GM19395 (cell line): ENCODE measurements around the gene PNPLA7.
A peak's percentile ranks its signal among the peaks of the same experiment; 100 is the strongest.
"Not testable (repeated sequence)": the region's sequence is repeated elsewhere in the genome, so short reads cannot be mapped to it uniquely, and the experiment has no call there.

Experiments used
- ATAC-seq: cut with Tn5 transposase; IDR thresholded peaks from one replicate; pipeline ENCODE4 v1.9.1; 2021; ENCODE audit warnings: mild to moderate bottlenecking, moderate library complexity; ENCODE audit not compliant: unreplicated experiment

PNPLA7 gene

DNA sequence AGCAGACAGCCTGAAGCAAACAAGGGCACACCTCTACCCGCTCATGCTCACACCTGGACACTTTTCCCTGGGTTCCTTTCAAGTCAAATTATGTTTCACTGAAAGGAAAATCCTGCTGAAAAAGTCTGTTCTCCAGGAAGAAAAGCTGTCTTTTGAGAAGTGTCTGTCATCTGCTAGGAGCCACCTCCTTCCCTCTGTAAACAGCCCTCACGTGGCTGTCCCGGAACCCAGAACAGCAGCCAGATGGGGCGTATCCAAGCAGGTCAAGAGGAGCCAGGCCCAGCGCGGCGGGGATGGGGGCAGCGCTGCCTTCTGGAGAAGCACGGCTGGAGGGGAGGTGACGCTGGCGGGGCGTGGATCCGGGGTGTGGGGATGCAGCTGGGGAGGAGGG is at the start of gene PNPLA7:
PNPLA7 (minus strand) TSS at position 172 of the 391 bp plus-strand sequence. CDS start 205 bp downstream, outside the sequence.
- ATAC-seq = no peak

DNA sequence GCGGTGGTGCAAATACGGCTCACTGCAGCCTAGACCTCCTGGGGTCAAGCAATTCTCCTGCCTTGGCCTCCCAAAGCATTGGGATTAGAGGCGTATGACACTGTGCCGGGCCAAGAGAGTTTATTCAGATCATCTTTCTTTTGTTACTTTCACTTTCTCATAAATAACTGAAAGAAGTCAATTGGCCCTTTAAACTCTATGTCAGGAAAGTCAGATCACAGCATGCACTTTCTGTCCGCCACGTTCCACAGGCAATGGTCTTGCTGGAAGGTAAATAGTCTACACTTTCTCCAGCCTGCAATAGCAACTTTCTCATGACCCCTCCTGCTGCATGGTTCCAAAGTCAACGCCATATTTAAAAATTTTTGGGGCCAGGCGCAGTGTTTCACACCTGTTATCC is 48.7 kb upstream of the PNPLA7 start:
- no peak for ATAC-seq

DNA sequence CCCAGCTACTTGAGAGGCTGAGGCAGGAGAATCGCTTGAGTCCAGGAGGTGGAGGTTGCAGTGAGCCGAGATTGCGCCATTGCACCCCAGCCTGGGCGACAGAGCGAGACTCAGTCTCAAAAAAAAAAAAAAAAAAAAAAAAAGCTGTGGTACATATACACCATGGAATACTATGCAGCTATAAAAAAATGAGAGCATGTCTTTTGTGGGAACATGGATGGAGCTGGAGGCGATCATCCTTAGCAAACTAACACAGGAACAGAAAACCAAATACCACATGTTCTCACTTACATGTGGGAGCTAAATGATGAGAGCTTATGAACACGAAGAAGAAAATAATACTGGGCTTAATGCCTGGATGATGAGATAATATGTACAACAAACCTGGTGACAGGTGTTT is 46.4 kb upstream of the PNPLA7 start:
- ATAC-seq = not testable (repeated sequence)

DNA sequence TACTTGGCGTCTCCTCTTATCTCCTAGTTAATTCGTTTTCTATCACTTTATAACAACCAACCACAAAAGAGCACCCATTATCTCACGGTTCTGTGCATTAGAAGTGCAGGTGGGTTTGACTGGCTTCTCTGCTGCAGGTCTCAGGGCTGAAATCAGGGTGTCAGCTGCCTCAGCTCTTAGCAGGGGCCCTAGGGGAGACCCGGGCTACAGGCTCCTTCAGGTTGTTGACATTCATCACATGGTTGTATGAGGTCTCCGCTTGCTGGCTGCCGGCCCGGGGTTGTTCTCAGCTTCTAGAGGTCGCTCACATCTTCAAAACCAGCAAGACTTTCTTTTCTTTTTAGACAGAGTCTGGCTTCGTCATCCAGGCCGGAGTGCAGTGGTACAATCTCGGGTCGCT is 43.0 kb upstream of the PNPLA7 start:
- ATAC-seq = no peak

DNA sequence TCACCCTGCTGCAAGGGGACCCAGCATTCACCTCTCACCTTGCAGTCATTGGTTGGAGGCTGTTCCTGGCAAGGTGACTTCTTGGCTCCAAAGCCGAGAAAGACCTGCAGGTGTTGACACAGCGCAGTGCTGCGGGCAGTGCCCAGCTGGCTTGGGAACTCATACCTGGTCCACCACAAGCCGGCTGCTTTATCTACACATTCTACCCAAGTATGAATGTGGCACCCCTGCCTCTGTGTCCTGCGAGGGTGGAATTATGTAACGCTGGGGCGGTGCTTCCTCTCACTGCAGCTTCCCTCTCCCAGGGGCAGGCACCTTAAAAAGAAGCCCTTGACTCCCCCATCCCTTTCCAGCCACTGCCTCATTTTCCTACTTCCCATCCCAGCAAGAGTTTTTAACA is 42.6 kb upstream of the PNPLA7 start:
- ATAC-seq = no peak

DNA sequence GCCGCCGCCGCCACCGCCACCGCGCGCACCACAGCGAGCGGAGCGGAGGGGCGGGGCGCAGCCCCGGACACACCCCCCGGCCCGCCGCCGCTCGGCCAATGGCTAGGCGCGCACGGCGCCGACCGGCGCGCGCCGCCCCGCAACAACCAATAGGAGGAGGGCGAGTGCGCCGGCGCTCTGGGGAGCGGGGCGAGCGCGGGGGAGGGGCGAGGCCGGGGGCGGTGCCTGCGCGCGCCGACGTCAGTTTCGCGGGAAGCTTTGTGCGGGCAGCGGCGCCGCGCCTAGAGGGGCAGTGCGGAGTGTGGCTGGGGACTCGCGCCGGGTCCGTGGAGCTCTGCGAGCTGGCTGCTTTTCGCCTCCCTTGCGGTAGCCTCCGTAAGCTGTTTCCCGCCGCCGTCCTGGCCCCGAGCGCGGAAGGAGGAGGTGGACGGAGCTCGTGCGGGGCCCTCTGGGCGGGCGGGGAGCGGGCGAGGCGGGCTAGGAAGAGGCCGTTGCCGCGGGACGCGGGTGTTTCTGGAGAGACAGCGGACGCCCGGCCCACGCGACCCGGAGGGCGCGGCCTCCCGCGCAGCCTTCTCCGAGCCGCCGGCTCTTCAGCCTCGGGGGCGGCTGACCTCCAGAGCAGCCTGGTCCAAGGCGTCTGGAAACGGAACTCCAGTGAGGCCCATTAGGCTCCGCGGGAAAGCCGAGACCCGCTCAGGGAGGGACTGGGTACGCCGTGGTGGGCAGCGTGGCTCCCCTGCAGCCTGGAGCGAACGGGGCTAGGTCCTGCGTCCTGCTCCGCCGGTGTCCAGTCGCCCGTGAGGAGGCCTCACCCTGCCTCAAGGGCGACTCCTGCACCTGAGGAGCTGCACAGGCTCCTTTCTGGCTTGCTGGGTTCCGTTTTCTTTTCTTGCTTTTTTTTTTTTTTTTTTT is 40.5 kb upstream of the PNPLA7 start, which contains the start of gene ZMYND19:
ZMYND19 (minus strand) TSS at position 44 of the 915 bp plus-strand sequence. CDS start 249 bp downstream, outside the sequence.
- peak; percentile 76 for ATAC-seq

DNA sequence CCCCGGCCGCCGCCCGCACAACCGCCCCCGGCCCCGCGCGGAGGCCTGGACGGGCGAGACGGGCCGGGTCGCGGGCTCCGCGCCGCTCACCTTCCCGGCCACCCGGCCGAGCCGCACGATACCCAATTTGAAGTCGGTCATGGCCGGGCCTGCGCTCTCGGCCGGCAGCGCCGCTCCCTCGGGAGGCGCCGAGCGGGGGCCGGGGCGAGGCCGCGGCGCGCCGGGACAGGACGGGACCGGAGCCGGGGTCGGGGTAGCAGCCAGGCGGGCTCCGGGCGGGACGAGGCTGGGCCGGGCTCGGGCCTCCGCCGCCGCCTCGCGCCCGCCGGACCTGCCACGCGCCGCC is 39.9 kb upstream of the PNPLA7 start:
- peak; percentile 24 for ATAC-seq

DNA sequence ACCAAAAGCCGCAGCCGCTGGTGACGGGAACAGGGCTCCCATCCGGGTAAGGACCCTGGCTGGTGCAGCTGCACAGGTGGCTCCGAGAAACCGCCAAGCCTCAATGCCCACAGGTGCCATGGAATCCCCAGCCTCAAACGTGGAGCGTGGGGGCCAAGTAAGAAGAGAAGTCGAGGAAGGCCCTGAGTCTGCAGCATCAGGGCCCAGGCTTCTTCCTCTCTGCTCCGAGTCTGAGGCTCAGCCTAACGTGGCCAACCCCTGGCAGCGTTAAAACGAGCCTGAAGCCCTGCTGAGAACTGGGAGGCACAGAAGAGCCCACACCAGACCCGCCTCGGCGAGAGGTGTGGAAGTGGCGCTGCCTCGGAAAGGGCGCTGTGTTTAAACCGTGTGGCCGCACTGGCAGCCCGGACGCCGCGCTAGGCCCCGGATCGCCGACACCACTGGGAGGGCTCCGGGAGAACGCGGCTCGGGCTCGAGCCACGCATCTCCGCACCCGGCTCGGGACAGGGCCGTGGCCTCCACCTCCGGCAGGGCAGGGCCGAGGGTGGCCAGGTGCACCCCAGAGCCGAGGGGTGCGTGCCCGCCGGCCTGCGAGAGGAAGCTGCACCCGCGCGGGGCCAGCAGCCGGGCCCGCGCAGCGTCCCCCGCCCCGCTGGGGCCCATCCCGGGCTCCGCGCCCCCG is 39.4 kb upstream of the PNPLA7 start:
- peak; percentile 25 for ATAC-seq

DNA sequence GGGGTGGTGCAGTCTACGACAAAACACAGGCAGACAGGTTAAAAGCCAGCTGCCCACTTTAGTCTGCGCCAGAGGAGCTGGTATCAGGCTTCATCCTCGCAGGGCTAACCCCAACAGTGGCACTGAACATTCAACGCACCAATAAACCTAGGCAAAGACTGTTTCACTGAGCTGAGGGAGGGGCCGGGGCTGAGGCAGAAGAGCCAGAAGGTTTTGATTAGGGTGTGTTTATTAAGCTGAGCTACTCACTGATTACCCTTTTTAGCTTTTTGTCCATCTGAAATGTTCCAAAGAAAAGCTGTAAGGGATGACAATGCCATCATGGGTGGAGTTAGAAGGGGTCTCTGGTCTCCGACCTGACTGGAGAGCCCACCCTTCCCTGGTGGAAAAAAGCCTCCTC is 38.7 kb upstream of the PNPLA7 start:
- ATAC-seq = no peak

DNA sequence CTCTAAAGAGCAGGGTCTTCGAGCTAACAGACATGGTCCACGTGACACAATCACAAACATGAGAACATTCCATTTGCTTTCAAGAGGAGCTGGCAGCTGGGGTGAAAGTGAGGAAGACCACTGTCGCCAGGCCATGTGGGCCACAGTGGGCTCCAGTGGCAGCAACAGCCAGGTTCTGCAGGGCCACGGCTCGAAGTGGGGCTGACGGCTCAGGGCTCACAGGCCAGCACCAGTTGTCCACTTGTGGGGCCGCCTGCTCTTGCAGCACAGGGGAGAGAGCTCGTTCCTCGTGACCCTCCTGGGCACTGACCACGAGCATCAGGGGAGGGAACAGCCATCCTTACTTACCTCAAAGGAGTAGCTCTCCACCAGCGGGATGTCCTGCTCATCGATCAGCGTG is 38.1 kb upstream of the PNPLA7 start:
- no peak for ATAC-seq

DNA sequence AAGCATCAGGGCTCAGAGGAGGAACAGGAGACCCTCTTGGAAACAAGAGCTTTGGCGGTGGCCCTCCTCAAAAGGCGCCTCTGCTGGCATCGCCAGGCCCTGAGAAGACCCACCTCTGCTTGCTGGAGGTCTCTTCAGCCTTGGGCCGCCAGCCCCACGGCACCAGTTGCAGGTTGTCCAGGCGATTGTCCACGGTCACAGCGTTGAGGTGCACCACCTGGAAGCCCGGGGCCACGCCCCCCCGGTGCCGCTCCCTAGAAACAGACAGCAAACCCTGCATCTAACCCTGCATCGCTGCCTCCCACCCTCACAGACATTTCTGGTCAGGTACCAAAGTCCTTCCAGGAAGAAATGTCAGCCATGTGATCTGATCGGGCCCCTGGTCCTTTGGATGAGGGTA is 36.7 kb upstream of the PNPLA7 start:
- no peak for ATAC-seq

DNA sequence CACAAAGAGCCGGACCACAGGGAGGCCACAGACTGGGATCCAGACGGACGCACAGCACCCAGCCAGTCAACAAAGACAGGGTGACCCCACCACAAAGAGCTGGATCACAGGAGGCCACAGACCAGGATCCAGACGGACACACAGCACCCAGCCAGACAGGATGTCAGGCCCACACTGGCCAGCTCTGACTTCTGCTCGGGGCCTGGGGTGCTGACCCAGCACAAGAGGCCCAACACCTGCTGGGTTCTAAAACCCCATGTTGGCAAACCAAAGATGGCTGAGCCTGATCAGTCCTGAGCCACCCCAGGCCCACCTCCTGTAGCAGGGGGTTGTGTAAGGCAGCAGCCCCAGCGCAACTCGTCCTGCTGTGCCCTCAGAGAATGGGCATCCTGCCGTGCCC is 33.8 kb upstream of the PNPLA7 start:
- ATAC-seq = no peak

DNA sequence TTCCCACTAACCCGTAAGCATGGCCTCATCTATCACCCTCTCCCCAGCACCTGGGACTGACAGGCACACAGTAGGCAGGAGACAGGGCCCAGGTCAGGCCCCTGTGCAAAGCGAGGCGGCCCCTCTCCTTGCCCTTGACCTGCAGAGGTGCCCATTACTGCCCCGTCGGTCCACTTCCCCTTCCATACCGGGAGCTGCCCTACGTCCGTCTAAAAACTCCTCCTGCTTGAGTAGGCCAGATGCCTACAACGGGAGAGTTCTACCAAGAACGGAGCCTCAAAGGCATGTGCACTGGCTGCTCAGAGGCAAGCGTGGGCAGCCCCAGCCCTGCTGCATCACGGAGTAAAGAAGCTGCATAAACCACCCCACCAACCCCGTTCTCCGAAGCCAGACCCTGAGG is 33.1 kb upstream of the PNPLA7 start:
- ATAC-seq = no peak

DNA sequence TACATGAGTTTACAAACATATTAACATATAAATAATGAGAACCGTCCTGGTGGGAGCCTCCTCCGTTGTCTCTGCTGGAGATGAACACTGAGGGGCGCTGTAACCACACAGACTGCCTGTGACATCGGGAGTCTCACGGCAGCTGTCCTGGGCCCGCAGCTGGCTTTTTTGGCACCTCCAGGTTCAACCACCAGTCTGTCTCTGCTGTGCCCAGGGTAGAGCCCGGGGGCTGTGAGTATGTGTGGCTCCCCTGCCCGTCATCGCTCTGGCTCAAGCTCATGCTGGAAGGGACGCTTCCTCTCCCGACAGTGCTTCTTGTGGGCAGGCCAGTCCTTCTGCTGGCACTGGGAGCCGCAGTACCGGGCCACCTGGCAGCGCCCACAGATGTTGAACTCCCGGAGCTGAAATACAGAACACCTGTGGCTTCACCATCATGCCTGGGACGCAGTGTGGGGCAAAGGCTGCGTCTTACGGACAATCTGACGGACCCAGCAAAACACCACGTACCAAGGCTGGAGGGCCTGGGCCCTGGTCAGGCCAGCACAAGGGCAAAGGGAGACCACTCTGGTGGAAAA is 32.2 kb upstream of the PNPLA7 start:
- ATAC-seq = no peak

DNA sequence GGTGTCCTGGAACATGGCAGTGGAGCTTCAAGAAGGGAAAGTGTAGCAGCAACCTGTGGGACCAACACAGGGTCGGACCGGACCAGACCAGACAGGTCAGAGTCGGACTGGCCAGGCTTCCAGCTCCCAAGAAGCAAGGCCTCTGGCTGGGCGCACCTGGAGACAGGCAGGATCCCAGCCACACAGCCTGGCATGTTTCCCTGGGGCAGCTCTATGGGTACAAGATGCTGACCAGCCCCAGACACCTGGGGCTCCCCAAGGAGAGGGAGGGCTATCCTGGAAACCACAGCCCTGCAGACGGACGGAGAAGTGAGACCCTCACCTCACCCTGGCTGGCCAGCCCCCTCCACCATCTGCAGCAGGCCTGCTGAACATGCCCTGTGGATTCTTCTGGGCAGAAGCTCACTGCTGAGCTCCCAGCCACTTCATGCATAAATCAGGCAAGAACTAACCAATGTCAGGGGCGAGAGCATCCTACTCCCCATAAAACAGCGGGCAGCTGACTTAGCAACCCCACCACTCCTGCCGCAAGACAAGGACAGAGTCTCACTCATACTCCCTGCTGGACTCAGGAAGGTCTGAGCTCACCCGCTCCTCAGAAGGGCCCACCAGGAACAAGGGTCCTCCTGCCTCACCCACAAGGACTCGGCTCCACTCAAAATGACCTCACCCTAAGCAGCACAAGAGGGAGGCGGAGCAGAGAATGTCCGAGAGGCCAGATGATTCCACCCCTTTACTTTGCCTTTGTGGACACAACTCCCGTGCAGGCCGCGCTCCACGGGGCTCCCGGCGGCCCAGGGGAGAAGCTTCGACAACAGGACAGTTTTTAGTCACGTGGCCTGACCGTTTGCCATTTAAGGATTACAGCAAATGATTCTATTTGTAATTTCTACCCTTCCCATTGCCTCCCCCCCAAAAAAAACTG is 31.4 kb upstream of the PNPLA7 start:
- ATAC-seq = no peak

DNA sequence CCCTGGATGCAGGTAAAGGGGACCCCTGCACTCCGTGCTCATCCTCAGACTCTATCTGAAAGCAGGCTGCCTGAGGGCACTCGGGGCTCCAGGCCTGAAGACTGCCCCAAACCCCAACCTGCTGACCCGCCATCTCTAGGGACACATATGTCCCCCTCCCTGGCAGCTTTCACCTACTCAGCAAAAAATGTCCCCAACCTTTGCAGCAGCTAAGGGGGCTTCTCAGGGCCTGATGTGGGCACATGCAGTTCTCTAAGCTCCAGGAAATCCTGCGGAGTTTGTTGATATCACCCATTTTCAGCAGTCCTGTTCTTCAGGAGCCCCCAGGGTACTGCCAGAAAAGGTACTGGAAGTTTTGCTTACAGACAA is 30.7 kb upstream of the PNPLA7 start:
- no peak for ATAC-seq

DNA sequence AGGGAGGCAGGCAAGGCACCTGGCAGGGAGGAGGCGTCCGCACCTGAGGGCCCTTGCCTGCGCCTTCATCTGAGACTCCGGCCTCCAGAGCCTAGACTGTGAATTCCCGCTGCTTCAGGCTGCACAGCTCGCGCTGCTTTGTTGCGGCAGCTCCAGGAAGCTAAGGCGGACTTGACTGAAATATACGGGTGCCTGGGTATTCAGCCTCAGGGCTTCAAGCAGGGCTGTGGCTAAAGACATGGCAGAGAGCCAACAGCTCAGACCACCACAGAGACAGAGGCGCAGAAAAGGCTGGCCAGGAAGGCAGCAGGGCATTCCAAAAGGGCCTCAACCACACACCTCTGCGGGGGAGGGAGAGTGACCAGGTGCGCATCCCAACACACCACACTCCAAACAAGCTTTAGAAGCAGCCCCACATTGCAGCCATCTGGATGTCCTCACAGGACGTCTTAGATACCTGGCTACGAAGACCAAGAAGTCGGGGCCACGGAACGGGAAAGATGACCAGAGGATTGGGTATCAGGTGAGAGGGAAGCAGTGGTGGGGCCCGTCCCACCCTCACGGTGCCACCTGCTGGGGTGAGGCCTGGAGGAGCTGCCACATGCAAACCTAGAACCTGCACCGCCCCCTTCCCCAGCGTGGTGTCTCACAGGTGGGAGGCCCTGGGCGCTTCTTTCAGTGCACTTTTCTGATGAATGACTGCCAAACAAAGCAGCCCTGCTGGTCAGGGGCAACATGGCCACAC is 30.2 kb upstream of the PNPLA7 start:
- ATAC-seq = no peak

DNA sequence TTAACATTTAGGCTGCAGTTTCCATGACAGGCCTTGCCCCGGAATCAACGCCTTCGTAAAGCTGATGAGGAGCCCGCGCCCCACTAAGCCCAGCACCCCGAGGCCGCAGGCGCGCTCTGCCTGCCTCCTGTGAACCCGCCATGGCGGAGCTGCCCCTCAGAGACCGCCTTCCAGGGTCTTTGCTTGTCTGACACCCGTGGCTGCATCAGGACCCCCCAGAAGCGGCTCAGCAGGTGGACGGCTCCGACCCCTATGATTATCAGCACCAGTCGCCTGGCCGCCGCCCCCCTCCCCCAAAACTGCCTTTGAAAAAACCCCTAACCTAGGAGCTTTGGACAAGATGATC is 29.0 kb upstream of the PNPLA7 start:
- no peak for ATAC-seq

DNA sequence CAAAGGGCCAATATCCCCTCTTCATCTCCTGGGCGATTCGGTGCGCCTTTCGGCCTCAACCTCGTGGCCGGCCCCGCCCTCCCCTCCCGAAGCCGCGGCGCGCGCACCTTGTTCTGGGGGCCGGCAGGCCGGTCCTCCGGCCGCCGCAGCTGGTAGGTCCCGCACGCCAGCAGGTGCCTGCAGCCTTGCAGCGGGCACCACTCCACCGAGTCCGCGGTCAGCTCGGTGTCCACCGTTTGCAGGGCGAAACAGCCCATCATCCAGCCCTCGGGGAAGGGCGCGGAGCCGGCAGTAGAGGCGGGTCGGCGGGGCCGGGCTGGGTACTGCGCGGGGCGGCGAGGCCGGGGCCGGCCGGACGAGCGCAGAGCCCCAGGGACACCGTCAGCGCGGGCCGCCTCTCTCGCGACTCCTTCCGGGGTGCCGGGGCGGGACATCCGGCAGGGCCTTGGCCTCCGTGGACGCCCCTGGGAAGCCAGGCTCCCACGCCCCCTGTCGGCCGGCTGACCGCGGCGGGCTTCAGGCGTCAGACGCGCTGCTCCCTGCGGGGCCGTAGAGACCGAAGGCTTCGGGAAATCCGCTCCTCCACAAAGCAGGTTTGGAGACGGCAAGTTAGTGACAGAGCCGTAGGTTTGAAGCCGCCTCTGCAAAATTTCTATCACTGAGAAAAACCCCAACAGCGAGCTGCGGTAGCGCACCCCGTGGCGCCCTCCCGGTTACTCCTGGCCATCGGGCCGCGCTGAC is 28.5 kb upstream of the PNPLA7 start, which contains the start of gene DPH7:
DPH7 (minus strand) TSS at position 408 of the 741 bp plus-strand sequence; CDS start at position 260, 148 bp downstream.
- peak; percentile 85 for ATAC-seq
